ENCODE measurements around the gene TAS1R2. TPM values are rescaled to one million over a fixed set of nuclear protein-coding genes. Genes with fewer than 3 reads are reported as not detected.

TAS1R2 gene
- total RNA-seq, 3 donors from 2014 or later, result not detected

DNA sequence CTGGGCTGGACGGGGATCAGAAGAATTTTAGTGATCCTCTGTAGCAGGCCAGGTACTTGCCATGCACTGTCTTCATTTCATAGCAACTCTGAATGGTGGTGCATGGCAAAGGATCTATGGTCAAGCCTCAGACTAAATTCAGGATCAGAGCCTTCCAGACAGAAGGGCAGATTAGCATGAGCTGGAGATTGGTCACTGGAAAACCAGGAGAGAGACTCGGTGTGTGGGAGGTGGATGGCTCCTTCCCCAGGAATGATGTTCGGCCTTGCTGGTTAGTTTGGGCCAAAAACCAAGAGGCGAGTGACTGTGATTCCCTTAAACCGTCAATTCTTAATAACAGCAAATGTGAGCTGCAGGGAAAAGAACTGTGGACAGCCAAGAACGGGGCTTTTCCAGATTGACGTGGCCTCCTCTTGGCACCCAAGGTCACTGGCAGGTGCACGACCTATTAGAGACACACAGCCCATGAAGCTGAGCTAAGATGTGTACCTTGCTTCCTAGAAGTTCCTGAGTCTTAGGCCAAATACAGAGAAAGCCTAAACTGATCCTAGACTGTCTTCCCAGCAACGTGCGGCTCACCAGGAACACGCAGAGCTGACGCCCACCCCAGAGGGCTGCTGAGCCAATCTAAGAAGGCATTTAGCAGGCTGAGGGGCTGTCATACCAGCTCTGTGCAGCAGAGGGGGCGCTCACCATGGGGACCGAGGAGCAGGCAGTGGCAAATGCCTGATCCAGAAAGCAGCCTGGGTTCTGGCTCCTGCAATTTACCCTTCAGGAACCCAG lies 24.4 kb upstream of the TAS1R2 start:
- peak in 2 of 3 donors; percentile 80 to 84 for DNase-seq
- intact Hi-C loops (cut with DNase I, micrococcal nuclease), result no loop called here
- no peaks in the 10 kb centered on the region for H3K4me1 ChIP-seq (ENCODE audit: low read depth)
- H3K36me3 ChIP-seq (ENCODE audit: low read depth), result no peaks in the 10 kb centered on the region
- no peak overlapping the region for H3K4me3 ChIP-seq
- ATAC-seq, result peak; percentile 78
- TF ChIP-seq, protein P1, sequence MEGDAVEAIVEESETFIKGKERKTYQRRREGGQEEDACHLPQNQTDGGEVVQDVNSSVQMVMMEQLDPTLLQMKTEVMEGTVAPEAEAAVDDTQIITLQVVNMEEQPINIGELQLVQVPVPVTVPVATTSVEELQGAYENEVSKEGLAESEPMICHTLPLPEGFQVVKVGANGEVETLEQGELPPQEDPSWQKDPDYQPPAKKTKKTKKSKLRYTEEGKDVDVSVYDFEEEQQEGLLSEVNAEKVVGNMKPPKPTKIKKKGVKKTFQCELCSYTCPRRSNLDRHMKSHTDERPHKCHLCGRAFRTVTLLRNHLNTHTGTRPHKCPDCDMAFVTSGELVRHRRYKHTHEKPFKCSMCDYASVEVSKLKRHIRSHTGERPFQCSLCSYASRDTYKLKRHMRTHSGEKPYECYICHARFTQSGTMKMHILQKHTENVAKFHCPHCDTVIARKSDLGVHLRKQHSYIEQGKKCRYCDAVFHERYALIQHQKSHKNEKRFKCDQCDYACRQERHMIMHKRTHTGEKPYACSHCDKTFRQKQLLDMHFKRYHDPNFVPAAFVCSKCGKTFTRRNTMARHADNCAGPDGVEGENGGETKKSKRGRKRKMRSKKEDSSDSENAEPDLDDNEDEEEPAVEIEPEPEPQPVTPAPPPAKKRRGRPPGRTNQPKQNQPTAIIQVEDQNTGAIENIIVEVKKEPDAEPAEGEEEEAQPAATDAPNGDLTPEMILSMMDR (IDR thresholded peaks at IDR 0.05), result peak; percentile 82
- no peaks in the 10 kb centered on the region for H3K9me3 ChIP-seq

DNA sequence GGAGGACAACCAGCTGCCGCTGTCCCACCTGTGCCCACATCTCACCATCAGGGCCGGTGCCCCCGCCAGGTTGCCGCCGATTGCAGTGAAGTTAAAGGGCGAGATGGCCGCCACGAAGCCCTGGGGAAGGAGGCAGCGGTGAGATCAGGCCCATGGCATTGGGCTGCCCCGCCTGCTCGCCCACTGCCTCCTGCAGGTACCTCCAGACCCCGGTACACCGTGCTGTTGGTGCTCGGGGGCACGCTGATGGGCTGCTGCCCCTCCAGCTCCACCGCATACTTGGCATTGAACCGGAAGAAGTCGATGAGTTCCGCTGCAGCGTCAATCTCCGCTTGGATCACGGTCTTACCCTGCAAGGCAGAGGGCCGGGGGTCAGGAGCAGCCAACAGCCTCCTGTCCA lies 23.6 kb upstream of the TAS1R2 start:
- DNase-seq, result no peak
- no peak overlapping the region for H3K4me3 ChIP-seq
- intact Hi-C loops (cut with DNase I, micrococcal nuclease), result no loop called here

DNA sequence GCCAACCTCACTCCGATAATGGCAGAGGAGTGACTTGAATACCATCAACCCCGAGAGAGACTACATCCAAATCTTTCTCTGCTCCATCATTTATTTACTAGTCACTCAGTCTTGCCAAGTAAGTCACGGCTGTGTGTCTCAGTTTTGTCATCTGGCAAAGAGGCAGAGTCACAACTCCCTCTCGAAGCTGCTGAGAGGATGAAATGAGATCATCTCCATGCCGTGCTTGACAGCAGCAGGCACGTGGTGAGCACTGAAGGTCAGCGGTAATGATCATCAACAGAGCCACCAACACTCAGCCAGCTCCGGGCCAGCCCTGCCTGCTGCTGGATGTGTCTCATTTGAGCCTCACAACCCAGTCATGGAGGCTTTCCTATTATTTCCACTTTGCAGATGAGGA lies 23.0 kb upstream of the TAS1R2 start:
- H3K4me3 ChIP-seq, result no peak overlapping the region
- DNase-seq (no peak), ATAC-seq (no peak)
- TF ChIP-seq, protein P1 (IDR thresholded peaks at IDR 0.05), result no peak
- H3K9me3 ChIP-seq, result no peaks in the 10 kb centered on the region
- intact Hi-C loops (cut with DNase I, micrococcal nuclease), result no loop called here
- no peaks in the 10 kb centered on the region for H3K36me3 ChIP-seq (ENCODE audit: low read depth)
- no peaks in the 10 kb centered on the region for H3K4me1 ChIP-seq (ENCODE audit: low read depth)

More for the DNA sequence above, 23.6 kb upstream of the TAS1R2 start:
- Histone ChIP-seq H3K36me3 (ENCODE audit: low read depth) (no peaks in the 10 kb centered on the region), H3K4me1 (ENCODE audit: low read depth) (no peaks in the 10 kb centered on the region), H3K9me3 (no peaks in the 10 kb centered on the region)
- ATAC-seq, result no peak
- TF ChIP-seq, protein P1 (IDR thresholded peaks at IDR 0.05), result no peak

DNA sequence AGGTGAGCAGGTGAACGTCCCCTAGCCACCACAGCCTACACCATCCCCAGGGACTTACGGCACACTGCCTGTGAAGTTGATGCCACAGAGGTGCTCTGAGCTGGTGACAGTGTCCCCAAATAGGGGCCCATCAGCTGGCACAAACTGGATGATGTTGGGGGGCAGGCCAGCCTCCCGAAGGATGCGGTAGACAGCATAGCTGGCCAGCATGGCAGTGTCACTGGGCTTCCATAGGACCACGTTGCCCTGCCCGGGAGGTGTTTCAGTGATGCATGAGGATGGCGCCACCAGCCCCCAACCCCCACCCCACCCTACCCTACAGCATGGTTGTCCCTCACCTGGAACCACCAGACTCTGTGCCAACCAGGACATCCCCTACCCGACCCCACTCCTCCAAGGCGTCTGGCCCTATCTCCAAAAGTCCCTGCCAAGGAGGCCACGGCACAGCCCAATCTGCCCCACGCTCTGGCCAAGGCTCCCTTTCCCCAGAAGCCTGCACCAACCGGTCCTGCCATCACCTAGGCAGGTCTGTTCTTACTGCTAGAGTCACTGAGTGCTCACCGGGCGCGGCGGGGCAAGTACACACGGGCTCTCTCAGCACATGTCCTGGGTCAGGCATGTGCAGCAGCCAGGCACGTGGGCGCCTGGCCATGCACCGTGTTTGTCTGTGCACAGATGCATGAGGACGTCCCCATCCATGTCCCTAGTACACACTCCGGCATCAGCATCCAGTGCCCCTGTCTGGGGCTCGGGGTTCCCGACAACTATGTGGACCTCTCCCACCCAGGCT lies 22.4 kb upstream of the TAS1R2 start:
- ATAC-seq (no peak), DNase-seq (no peak)
- no peaks in the 10 kb centered on the region for H3K36me3 ChIP-seq (ENCODE audit: low read depth)
- no peaks in the 10 kb centered on the region for H3K9me3 ChIP-seq
- TF ChIP-seq, protein P1 (IDR thresholded peaks at IDR 0.05), result no peak
- H3K4me1 ChIP-seq (ENCODE audit: low read depth), result no peaks in the 10 kb centered on the region
- H3K4me3 ChIP-seq, result no peak overlapping the region
- intact Hi-C loops (cut with DNase I, micrococcal nuclease), result no loop called here

DNA sequence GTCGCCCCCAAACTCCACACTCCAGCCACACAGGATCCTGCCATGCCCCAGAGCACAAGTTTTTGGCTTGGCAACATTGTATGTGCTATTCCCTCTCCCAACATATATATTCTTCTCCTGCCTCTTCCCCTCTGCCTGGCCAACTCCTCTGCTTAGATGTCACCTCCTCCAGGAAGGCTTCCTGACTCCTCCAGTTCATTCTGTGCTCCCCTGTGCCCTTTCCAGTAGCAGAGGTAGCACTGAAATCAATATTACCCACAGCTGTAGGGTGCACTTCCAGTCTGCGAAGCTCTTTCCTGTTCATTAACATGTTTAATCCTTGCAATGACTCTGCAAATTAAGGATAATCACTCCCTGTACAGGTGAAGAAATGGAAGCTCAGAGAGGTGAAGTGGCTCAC lies 21.7 kb upstream of the TAS1R2 start:
- TF ChIP-seq, protein P1 (IDR thresholded peaks at IDR 0.05), result no peak
- Histone ChIP-seq H3K9me3 (no peaks in the 10 kb centered on the region), H3K36me3 (ENCODE audit: low read depth) (no peaks in the 10 kb centered on the region), H3K4me3 (no peak overlapping the region), H3K4me1 (ENCODE audit: low read depth) (no peaks in the 10 kb centered on the region)
- ATAC-seq, result no peak
- intact Hi-C loops (cut with DNase I, micrococcal nuclease), result no loop called here
- DNase-seq, result no peak

Measured in mucosa of descending colon (tissue), 3 donors.